ENCODE data around the gene KLHL34.

Gene KLHL34

GRCh38 chrX:21657318-21658151 is 595 bp downstream of the KLHL34 start:
- H3K4me3 ChIP-seq (ENCODE audit: low read length, poor library complexity, severe bottlenecking) = no peak overlapping the region
- no peaks in the 10 kb centered on the region for H3K9me2 ChIP-seq (replicated peaks; ENCODE audit: low read depth, low read length)
- no peak overlapping the region for H3K9ac ChIP-seq (ENCODE audit: low read depth, low read length, poor library complexity, severe bottlenecking)
- no peak overlapping the region for H2AFZ ChIP-seq (ENCODE audit: low read length)
- no peaks in the 10 kb centered on the region for H3K9me3 ChIP-seq (ENCODE audit: insufficient read depth, low read depth, low read length)
- no peaks in the 10 kb centered on the region for H3K79me2 ChIP-seq (ENCODE audit: insufficient read depth, low read length)
- no peak overlapping the region for H3K4me2 ChIP-seq (ENCODE audit: low read depth, low read length, poor library complexity, severe bottlenecking)
- H4K20me1 ChIP-seq (ENCODE audit: insufficient read depth, low read length, poor library complexity, severe bottlenecking) = no peaks in the 10 kb centered on the region
- no peaks in the 10 kb centered on the region for H3K27me3 ChIP-seq (ENCODE audit: insufficient read depth, low read length, poor library complexity, severe bottlenecking)
- no peak for TF ChIP-seq EZH2phosphoT487 (IDR thresholded peaks at IDR 0.05; ENCODE audit: borderline replicate concordance)
- TF ChIP-seq CTCF (conservative IDR thresholded peaks at IDR 0.05; ENCODE audit: low read length) = no peak
- H3K36me3 ChIP-seq (ENCODE audit: insufficient read depth, low read length) = no peaks in the 10 kb centered on the region
- H3F3A ChIP-seq (ENCODE audit: low read depth) = no peaks in the 10 kb centered on the region
- H3K4me1 ChIP-seq (ENCODE audit: insufficient read depth, low read length, poor library complexity, severe bottlenecking) = no peaks in the 10 kb centered on the region

GRCh38 chrX:21656587-21657317 is 1.4 kb downstream of the KLHL34 start:
- no peaks in the 10 kb centered on the region for H3K4me1 ChIP-seq (ENCODE audit: insufficient read depth, low read length, poor library complexity, severe bottlenecking)
- H2AFZ ChIP-seq (ENCODE audit: low read length) = no peak overlapping the region
- no peaks in the 10 kb centered on the region for H3K79me2 ChIP-seq (ENCODE audit: insufficient read depth, low read length)
- H3F3A ChIP-seq (ENCODE audit: low read depth) = no peaks in the 10 kb centered on the region
- no peaks in the 10 kb centered on the region for H3K9me2 ChIP-seq (replicated peaks; ENCODE audit: low read depth, low read length)
- no peaks in the 10 kb centered on the region for H3K27me3 ChIP-seq (ENCODE audit: insufficient read depth, low read length, poor library complexity, severe bottlenecking)
- H3K4me2 ChIP-seq (ENCODE audit: low read depth, low read length, poor library complexity, severe bottlenecking) = no peak overlapping the region
- no peaks in the 10 kb centered on the region for H3K9me3 ChIP-seq (ENCODE audit: insufficient read depth, low read depth, low read length)
- H4K20me1 ChIP-seq (ENCODE audit: insufficient read depth, low read length, poor library complexity, severe bottlenecking) = no peaks in the 10 kb centered on the region
- no peak overlapping the region for H3K4me3 ChIP-seq (ENCODE audit: low read length, poor library complexity, severe bottlenecking)
- TF ChIP-seq EZH2phosphoT487 (IDR thresholded peaks at IDR 0.05; ENCODE audit: borderline replicate concordance) (no peak), CTCF (conservative IDR thresholded peaks at IDR 0.05; ENCODE audit: low read length) (no peak)
- no peaks in the 10 kb centered on the region for H3K36me3 ChIP-seq (ENCODE audit: insufficient read depth, low read length)
- no peak overlapping the region for H3K9ac ChIP-seq (ENCODE audit: low read depth, low read length, poor library complexity, severe bottlenecking)

GRCh38 chrX:21655901-21656586 is 2.1 kb downstream of the KLHL34 start:
- Histone ChIP-seq H2AFZ (ENCODE audit: low read length) (no peak overlapping the region), H3K27me3 (ENCODE audit: insufficient read depth, low read length, poor library complexity, severe bottlenecking) (no peaks in the 10 kb centered on the region)

More at GRCh38 chrX:21655901-21656586, 2.1 kb downstream of the KLHL34 start:
- Histone ChIP-seq H3K4me2 (ENCODE audit: low read depth, low read length, poor library complexity, severe bottlenecking) (no peak overlapping the region), H4K20me1 (ENCODE audit: insufficient read depth, low read length, poor library complexity, severe bottlenecking) (no peaks in the 10 kb centered on the region), H3K9me3 (ENCODE audit: insufficient read depth, low read depth, low read length) (no peaks in the 10 kb centered on the region), H3K4me3 (ENCODE audit: low read length, poor library complexity, severe bottlenecking) (no peak overlapping the region), H3F3A (ENCODE audit: low read depth) (no peaks in the 10 kb centered on the region), H3K79me2 (ENCODE audit: insufficient read depth, low read length) (no peaks in the 10 kb centered on the region), H3K36me3 (ENCODE audit: insufficient read depth, low read length) (no peaks in the 10 kb centered on the region), H3K9ac (ENCODE audit: low read depth, low read length, poor library complexity, severe bottlenecking) (no peak overlapping the region), H3K9me2 (replicated peaks; ENCODE audit: low read depth, low read length) (no peaks in the 10 kb centered on the region), H3K4me1 (ENCODE audit: insufficient read depth, low read length, poor library complexity, severe bottlenecking) (no peaks in the 10 kb centered on the region)
- no peak for TF ChIP-seq EZH2phosphoT487 (IDR thresholded peaks at IDR 0.05; ENCODE audit: borderline replicate concordance)
- no peak for TF ChIP-seq CTCF (conservative IDR thresholded peaks at IDR 0.05; ENCODE audit: low read length)
